GM21423 (cell line): Measurements from ENCODE around the gene ZDHHC7.

Source experiments
- ATAC-seq: cut with Tn5 transposase; IDR thresholded peaks from one replicate; pipeline ENCODE4 v1.9.1; 2021; ENCODE audit warnings: mild to moderate bottlenecking, moderate library complexity; ENCODE audit not compliant: unreplicated experiment

ZDHHC7 gene

DNA sequence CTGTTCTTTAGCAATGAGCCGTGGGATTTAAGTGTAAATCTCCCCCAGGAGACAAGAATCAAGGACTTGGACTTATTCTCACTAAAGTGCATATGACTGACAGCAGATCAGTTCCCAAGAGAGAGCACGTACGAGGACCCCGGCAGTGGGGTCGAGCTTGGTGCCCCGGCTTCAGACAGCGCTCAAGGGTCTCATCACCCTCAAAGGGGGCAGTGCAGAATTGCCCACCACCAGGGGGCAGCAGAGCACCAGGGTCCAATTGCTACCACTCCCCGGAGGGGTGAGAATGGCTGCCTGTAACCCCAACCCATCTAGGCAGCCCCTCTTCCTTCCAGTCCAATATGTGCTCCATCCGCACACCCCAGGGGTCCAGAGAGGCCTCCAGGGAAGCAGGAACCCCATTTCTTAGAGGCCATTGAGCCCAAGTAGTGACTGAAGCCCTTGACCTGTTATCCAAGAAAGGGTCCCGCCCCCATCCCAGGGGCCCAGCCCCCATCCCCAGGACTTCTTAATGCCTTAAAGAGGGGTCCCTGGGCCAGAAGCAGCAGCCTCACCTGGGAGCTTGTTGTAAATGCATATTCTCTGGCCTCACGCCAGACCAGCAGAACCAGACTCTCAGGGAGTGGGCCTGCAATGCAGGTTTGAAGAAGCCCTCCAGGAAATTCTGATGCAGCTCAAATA lies 86.1 kb downstream of the ZDHHC7 start:
- no peak for ATAC-seq

DNA sequence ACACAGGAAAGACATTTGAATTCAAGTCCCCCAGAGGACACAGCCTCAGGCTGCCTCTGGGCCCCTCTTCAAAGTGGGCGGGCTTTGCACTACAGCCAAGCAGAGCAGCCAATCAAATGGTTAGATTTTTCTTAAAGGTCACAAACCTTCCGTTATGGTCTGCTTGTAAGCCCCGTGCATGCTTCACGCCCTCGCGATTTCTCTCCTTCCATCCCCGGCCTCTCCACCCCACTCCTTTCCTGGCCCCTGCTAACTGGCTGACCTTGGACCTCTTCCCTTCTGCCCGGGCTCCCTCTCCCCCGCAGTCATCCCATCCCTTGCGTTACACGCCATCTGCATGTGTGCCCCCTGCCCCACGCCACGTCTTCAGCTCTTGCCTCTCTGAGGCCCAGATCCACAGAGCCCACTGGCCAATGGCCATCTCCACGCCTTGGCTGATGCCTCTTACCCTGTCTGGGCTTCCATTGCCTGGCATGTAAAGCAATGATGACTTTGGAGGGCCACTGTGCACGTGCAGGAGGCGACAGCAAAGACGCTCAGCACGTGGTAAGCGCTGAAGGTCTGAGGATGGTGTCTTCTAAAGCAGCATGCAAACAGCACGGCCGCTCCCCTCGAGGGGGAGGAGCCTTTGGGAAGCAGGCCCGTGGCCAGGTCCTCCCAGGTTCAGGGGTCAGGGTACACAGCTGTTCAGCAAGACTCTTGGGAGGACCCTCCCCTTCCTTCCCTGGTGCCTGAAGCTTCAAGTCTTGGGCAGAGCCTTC lies 86.8 kb downstream of the ZDHHC7 start:
- ATAC-seq: no peak
